GM12891 (cell line): ENCODE measurements around the gene ADORA2B.
A peak's percentile ranks its signal among the peaks of the same experiment; 100 is the strongest.

ENCODE experiments used
- DNase-seq: peaks from one replicate; pipeline ENCODE4 v3.0.0; 2011; ENCODE audit warnings: low spot score; ENCODE audit not compliant: insufficient read length
- FAIRE-seq: peaks from 2 replicates; lab custom pipeline; 2011; peaks lifted over from hg19 to GRCh38; lab: Jason Lieb, UNC
- PAX5 ChIP-seq: IDR thresholded peaks from 2 replicates; pipeline ENCODE4 v1.6.1; 2011; ENCODE audit warnings: low read length, moderate library complexity, mild to moderate bottlenecking; ENCODE audit not compliant: insufficient read depth, severe bottlenecking
- POLR2A ChIP-seq: IDR thresholded peaks from 2 replicates; pipeline ENCODE4 v1.6.1; 2011; ENCODE audit warnings: low read depth, low read length, control low read depth
- POLR2AphosphoS5 ChIP-seq: IDR thresholded peaks from 2 replicates; pipeline ENCODE4 v1.6.1; 2011; ENCODE audit warnings: low read depth, low read length, control low read depth
- POU2F2 ChIP-seq: IDR thresholded peaks from 2 replicates; pipeline ENCODE4 v1.6.1; 2011; ENCODE audit warnings: low read depth, mild to moderate bottlenecking, control low read depth, low read length, moderate library complexity
- SPI1 ChIP-seq: IDR thresholded peaks from 2 replicates; pipeline ENCODE4 v1.6.1; 2011; ENCODE audit warnings: low read depth, low read length, control low read depth
- TAF1 ChIP-seq: IDR thresholded peaks from 2 replicates; pipeline ENCODE4 v1.6.1; 2011; ENCODE audit warnings: low read depth, low read length, control low read depth

Gene ADORA2B

GRCh38 chr17:15966183-15966878, 21.4 kb downstream of the ADORA2B start:
- TF ChIP-seq POLR2AphosphoS5 = no peak
- no peak for TF ChIP-seq TAF1
- no peak for TF ChIP-seq PAX5
- no peak for TF ChIP-seq POLR2A
- no peak for TF ChIP-seq SPI1
- TF ChIP-seq POU2F2 = no peak
- FAIRE-seq (peak; percentile 41), DNase-seq (no peak)

DNA sequence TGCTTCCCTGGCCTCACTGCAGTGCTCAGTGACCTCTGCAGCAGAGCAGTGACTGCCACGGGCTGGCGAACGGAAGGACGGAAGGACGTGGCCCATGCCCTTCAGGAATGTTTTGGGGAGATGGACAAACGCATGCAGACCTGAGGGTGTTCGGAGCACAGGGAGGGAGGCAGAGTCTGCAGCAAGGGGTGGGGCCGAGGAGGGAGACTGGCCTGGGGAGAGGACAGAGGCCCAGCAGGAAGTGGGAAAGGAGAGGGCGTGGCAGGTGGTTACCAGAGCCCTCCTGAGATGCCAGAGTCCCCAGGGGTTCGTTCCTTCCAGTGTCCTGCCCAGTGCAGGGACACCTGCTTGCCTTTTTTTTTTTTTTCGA, 21.9 kb downstream of the ADORA2B start:
- DNase-seq = no peak
- FAIRE-seq = no peak
- TF ChIP-seq SPI1 (peak; percentile 13; the same call in 1 of the 2 replicates), POLR2AphosphoS5 (no peak)

DNA sequence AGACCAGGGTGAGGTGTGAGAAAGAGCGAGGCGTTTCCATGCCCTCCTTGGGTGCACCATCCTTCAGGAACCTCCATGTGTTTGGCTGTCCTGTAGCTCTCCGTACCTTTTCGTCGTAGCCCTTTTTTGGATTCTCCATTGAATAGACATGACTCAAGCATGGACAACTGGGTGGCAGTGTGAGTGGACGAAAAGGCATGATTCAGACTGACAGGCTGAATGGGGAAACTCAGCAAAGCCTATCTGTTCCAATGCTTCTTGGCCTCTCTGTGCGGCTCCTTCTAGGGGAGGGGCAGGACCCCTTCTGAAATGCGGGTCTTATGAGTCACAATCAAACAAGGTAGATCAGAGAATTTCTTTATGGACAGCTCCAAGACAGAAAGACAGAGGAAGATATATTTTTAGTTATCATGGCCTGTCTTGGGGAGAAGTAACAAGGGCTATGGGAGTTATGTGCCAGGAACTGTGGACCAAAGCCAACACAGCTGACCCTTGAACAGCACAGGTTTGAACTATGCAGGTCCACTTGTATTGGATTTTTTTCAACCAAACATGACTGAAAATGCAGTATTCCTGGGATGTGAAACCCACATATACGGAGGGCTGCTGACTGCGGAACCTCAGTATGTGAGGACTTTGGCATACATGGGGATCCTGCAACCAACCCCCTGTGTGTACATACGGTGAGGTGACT, 22.9 kb downstream of the ADORA2B start:
- DNase-seq (no peak), FAIRE-seq (no peak)
- no peak for TF ChIP-seq POLR2AphosphoS5
- no peak for TF ChIP-seq POLR2A
- no peak for TF ChIP-seq PAX5
- TF ChIP-seq TAF1 = no peak
- no peak for TF ChIP-seq POU2F2
- TF ChIP-seq SPI1 = no peak

GRCh38 chr17:15969463-15969862, 24.5 kb downstream of the ADORA2B start:
- FAIRE-seq (no peak), DNase-seq (no peak)
- TF ChIP-seq POLR2A (no peak), POLR2AphosphoS5 (no peak), PAX5 (no peak), SPI1 (no peak), POU2F2 (no peak), TAF1 (no peak)

GRCh38 chr17:15970500-15970899, 25.6 kb downstream of the ADORA2B start:
- FAIRE-seq (no peak), DNase-seq (no peak)

GRCh38 chr17:15971098-15971678, 26.3 kb downstream of the ADORA2B start:
- DNase-seq = no peak
- no peak for FAIRE-seq
- TF ChIP-seq SPI1 = no peak
- TF ChIP-seq POLR2A = no peak
- TF ChIP-seq POU2F2 = no peak

More at GRCh38 chr17:15970500-15970899, 25.6 kb downstream of the ADORA2B start:
- TF ChIP-seq POLR2A (no peak), PAX5 (no peak), POU2F2 (no peak), SPI1 (no peak), POLR2AphosphoS5 (no peak), TAF1 (no peak)

GRCh38 chr17:15971882-15972281, 27.0 kb downstream of the ADORA2B start:
- TF ChIP-seq POLR2A (no peak), SPI1 (no peak), PAX5 (no peak), TAF1 (no peak), POU2F2 (no peak), POLR2AphosphoS5 (no peak)
- no peak for DNase-seq
- FAIRE-seq = no peak

DNA sequence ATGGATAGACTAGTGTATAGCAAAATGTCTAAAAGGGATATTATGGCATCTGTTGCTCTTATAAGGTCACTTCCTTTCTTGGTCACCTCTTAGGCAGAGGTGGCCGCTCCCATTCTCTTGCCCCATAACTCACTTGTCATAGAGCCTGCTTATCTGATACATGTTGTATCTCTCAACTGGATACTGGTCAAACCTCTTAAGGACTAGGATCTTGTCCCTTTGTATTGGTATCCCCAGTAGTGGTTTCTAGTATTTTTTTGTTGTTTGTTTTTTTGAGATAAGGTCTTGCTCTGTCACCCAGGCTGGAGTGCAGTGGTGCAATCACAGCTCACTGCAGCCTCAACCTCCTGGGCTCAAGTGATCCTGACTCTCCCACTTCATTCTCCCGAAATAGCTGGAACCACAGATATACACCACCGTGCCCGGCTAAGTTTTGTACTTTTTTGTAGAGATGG, 27.6 kb downstream of the ADORA2B start:
- no peak for DNase-seq
- FAIRE-seq = no peak
- TF ChIP-seq POLR2A (no peak), POU2F2 (no peak)

DNA sequence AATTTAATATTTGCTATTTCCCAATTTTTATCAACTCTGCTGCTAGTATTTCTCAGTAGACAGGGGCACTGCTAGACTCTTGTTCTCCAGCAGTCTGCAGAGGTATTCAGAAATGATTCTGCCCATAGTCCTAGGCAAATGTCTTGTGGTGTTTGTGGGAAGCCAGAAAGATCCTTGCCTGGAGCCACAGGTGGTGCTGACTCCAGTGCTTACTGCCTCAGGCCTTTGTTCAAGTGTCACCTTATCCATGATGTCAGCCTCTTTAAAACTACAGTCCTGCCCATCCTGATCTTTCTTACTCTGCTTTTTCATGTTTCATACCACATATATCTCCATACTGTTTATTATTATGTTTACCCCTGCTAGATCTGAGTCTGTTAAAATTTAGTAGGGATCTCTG, 28.1 kb downstream of the ADORA2B start:
- no peak for TF ChIP-seq POLR2AphosphoS5
- TF ChIP-seq POU2F2 = no peak
- no peak for TF ChIP-seq POLR2A
- TF ChIP-seq TAF1 = no peak
- no peak for FAIRE-seq
- no peak for DNase-seq

GRCh38 chr17:15973834-15974233, 28.9 kb downstream of the ADORA2B start:
- TF ChIP-seq POLR2AphosphoS5 = no peak
- no peak for TF ChIP-seq POU2F2
- no peak for TF ChIP-seq SPI1
- no peak for TF ChIP-seq TAF1
- TF ChIP-seq POLR2A = no peak
- TF ChIP-seq PAX5 = no peak
- no peak for DNase-seq
- FAIRE-seq = no peak

GRCh38 chr17:15977894-15978293, 33.0 kb downstream of the ADORA2B start:
- no peak for FAIRE-seq
- DNase-seq = no peak
- TF ChIP-seq SPI1 (no peak), TAF1 (no peak), POLR2AphosphoS5 (no peak), POU2F2 (no peak), POLR2A (no peak), PAX5 (no peak)
